Gastrocnemius medialis (tissue), 4 donors: ENCODE results near the gene LIX1.

Experiments
- CTCF ChIP-seq, 5 experiments: fragments of 450-650 bp in 3 of 5; fragments of 200-600 bp in 2 of 5; sonication (generic) in 2 of 5; IDR thresholded peaks in 4 of 5; conservative IDR thresholded peaks in 1 of 5; 1 replicate in 4 of 5; 2 replicates in 1 of 5; pipeline ENCODE4 v1.5.1; 2016 to 2019; ENCODE audit warnings: antibody characterized with exemption in 5 of 5, mild to moderate bottlenecking in 3 of 5, moderate library complexity in 3 of 5
- POLR2A ChIP-seq, 2 donors: fragments of 450-650 bp; IDR thresholded peaks; one replicate each; pipeline ENCODE4 v1.6.1; 2017; ENCODE audit warnings: antibody characterized with exemption in 2 of 2, mild to moderate bottlenecking in 2 of 2, moderate library complexity in 2 of 2

- TF ChIP-seq CTCF (IDR thresholded peaks at IDR 0.05 in 4 of 5, conservative IDR thresholded peaks at IDR 0.05 in 1 of 5) (peak in 2 of 5 experiments; percentile 10 to 26), POLR2A (IDR thresholded peaks at IDR 0.05) (no peak)
These were observed at the start of gene LIX1 for GRCh38 chr5:97142521-97143254.
